Karpas-422 (cell line): Measurements from ENCODE around the gene OR7G3. TPM values are rescaled to one million over a fixed set of nuclear protein-coding genes. Genes with fewer than 3 reads are reported as not detected.

Source experiments
- DNase-seq: peaks from one replicate; pipeline ENCODE4 v3.0.0-alpha.2; 2015
- H2AFZ ChIP-seq: fragments of 200-600 bp; sonication (generic); 2 replicates; pipeline ENCODE4 v1.6.1; 2014; ENCODE audit warnings: antibody characterized with exemption, low read length, mixed read lengths
- H3K27ac ChIP-seq: fragments of 200-600 bp; sonication (generic); 2 replicates; pipeline ENCODE4 v1.5.1; 2014; ENCODE audit warnings: mild to moderate bottlenecking, low read length, moderate library complexity
- H3K27me3 ChIP-seq: fragments of 200-600 bp; sonication (generic); 2 replicates; pipeline ENCODE4 v1.6.1; 2014; ENCODE audit warnings: low read length, mixed read lengths
- H3K36me3 ChIP-seq: fragments of 200-600 bp; sonication (generic); 2 replicates; pipeline ENCODE4 v1.6.1; 2014; ENCODE audit warnings: low read length, mixed read lengths; ENCODE audit not compliant: insufficient read depth
- H3K4me1 ChIP-seq: fragments of 200-600 bp; sonication (generic); 2 replicates; pipeline ENCODE4 v1.6.1; 2014; ENCODE audit warnings: mild to moderate bottlenecking, low read length, mixed read lengths
- H3K4me2 ChIP-seq: fragments of 200-600 bp; sonication (generic); 2 replicates; pipeline ENCODE4 v1.6.1; 2014; ENCODE audit warnings: low read length, low read depth, mild to moderate bottlenecking; ENCODE audit not compliant: poor library complexity, severe bottlenecking
- H3K4me3 ChIP-seq: fragments of 200-600 bp; sonication (generic); 2 replicates; pipeline ENCODE4 v1.5.1; 2014; ENCODE audit warnings: mild to moderate bottlenecking, antibody characterized with exemption, low read length, mixed read lengths
- H3K79me2 ChIP-seq: fragments of 200-600 bp; sonication (generic); 2 replicates; pipeline ENCODE4 v1.6.1; 2014; ENCODE audit warnings: mild to moderate bottlenecking, low read length, mixed read lengths
- H3K9ac ChIP-seq: fragments of 200-600 bp; sonication (generic); 2 replicates; pipeline ENCODE4 v1.6.0; 2014; ENCODE audit warnings: low read length
- H3K9me2 ChIP-seq: fragments of 200-600 bp; sonication (generic), shearing (Covaris generic); replicated peaks from 2 replicates; pipeline ENCODE4 v1.6.0; 2014; ENCODE audit warnings: mild to moderate bottlenecking, low read length, moderate library complexity; ENCODE audit not compliant: insufficient read depth
- H3K9me3 ChIP-seq: fragments of 300-700, 200-600 bp; sonication (generic); 2 replicates; pipeline ENCODE4 v1.6.1; 2014; ENCODE audit warnings: low read length, mixed read lengths
- H4K20me1 ChIP-seq: fragments of 200-600 bp; sonication (generic); 2 replicates; pipeline ENCODE4 v1.6.1; 2014; ENCODE audit warnings: mild to moderate bottlenecking, antibody characterized with exemption, low read length, low read depth; ENCODE audit not compliant: insufficient read depth
- total RNA-seq: library from RNA; depleted of rRNA; stranded (reverse); fragments of >200 nt; shearing (Covaris generic); gene quantifications from 2 replicates; pipeline ENCODE4 v1.2.3, GENCODE V29; 2014; ENCODE audit warnings: low replicate concordance

Gene OR7G3
- total RNA-seq, 1 experiment from 2014 or later = not detected

DNA sequence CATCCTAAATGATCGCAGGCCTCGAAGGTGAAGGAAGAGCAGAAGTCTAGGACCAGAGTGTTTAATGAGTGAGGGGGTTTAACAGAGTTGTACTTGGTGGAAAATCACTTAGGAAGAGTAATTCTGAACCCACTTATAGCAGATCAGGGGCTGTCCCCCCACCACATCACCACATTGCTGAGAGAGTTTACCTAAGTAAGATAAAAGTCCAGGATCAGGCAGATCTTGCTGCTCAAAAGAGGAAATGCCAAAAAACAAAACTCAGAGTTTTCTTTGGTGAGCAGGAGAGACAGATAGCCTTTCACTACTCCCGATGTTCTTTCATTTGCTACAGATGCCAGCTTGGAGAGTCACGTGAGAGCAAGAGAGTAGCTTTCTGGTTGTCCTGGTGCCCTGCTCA lies 28.8 kb upstream of the OR7G3 start:
- Histone ChIP-seq H3K9me2 (no peaks in the 10 kb centered on the region), H3K27me3 (no peaks in the 10 kb centered on the region), H4K20me1 (peaks cover 31% of the 10 kb centered on the region), H3K79me2 (peaks cover 70% of the 10 kb centered on the region), H3K4me2 (no peak overlapping the region), H3K4me1 (no peaks in the 10 kb centered on the region), H2AFZ (no peak overlapping the region), H3K4me3 (no peak overlapping the region), H3K9ac (no peak overlapping the region), H3K27ac (no peak overlapping the region), H3K9me3 (no peaks in the 10 kb centered on the region), H3K36me3 (peaks cover 64% of the 10 kb centered on the region)
- DNase-seq = no peak

DNA sequence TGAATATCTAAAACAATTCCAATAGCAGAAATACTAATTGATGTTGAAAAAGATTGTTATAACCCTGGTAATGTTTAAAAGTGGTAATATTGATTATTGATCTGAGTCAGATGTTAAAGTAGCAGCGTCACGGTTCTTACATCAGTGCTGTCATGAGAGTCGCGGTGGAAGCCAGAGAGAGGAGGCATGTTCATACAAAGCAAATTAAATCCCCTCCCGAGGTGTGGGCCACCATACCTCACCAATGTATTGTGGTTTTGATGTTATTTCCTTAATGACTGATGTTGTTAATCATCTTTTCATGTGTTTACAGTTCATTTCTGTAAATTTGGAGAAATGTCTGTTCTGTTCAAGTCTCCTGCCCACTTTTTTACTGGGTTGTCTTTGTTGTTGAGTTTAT lies 24.6 kb upstream of the OR7G3 start:
- Histone ChIP-seq H3K27ac (no peak overlapping the region), H4K20me1 (peaks cover 52% of the 10 kb centered on the region), H2AFZ (no peak overlapping the region), H3K36me3 (peaks cover 59% of the 10 kb centered on the region), H3K4me2 (no peak overlapping the region), H3K9me2 (no peaks in the 10 kb centered on the region), H3K9me3 (no peaks in the 10 kb centered on the region), H3K27me3 (no peaks in the 10 kb centered on the region), H3K79me2 (peaks cover 100% of the 10 kb centered on the region), H3K4me1 (no peaks in the 10 kb centered on the region), H3K4me3 (no peak overlapping the region), H3K9ac (no peak overlapping the region)
- no peak for DNase-seq

DNA sequence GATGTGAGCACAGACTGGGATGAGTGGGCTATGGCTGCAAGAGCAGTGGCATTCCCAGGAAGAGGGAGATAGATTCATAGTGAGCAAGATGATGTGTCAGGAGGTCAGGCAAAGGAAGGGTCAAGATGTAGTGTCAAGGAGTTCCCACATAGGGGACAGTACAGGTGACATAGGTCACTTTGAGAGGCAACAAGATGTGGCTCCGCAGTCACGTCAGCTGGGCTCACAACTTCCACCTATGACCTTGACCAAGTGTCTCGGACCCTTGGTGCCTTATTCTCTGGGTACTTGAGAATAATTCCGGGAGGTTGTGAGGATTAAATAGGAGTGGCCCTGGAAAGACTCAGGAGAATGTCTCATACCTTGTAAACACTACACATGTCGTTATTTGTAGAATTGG lies 23.9 kb upstream of the OR7G3 start:
- Histone ChIP-seq H4K20me1 (peaks cover 47% of the 10 kb centered on the region), H3K9me2 (no peaks in the 10 kb centered on the region), H3K9ac (no peak overlapping the region), H3K9me3 (0 out of 2 replicates have a peak, but pooled peaks cover under 1% of the 10 kb centered on the region), H3K27me3 (no peaks in the 10 kb centered on the region), H3K4me3 (no peak overlapping the region), H3K27ac (no peak overlapping the region), H2AFZ (no peak overlapping the region), H3K79me2 (peaks cover 100% of the 10 kb centered on the region), H3K36me3 (peaks cover 53% of the 10 kb centered on the region), H3K4me2 (no peak overlapping the region), H3K4me1 (no peaks in the 10 kb centered on the region)
- DNase-seq = no peak

DNA sequence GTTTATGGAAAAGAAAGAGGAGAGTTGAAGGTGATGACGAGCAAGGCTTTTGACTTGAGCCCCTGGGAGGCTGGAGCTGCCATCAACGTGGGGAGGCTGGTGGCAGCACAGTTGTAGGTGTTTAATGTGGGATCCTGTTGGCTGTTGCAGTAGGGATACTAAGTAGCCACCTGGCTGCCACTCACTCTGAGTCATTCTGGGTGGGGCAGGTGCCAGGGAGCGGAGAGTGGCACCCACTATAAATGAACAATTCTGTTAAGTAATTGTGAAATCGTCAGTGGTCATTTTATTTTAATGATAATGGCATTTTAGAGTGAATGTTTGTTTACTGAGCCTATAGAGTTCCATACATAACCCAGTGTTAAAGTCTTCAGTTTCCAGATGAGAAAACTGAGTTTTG lies 23.2 kb upstream of the OR7G3 start:
- Histone ChIP-seq H3K9me3 (0 out of 2 replicates have a peak, but pooled peaks cover 3% of the 10 kb centered on the region), H3K36me3 (peaks cover 53% of the 10 kb centered on the region), H2AFZ (no peak overlapping the region), H3K9me2 (no peaks in the 10 kb centered on the region), H3K4me1 (no peaks in the 10 kb centered on the region), H3K27me3 (no peaks in the 10 kb centered on the region), H3K27ac (no peak overlapping the region), H3K4me2 (no peak overlapping the region), H3K9ac (no peak overlapping the region), H3K4me3 (no peak overlapping the region), H4K20me1 (peaks cover 41% of the 10 kb centered on the region), H3K79me2 (peaks cover 100% of the 10 kb centered on the region)
- no peak for DNase-seq

DNA sequence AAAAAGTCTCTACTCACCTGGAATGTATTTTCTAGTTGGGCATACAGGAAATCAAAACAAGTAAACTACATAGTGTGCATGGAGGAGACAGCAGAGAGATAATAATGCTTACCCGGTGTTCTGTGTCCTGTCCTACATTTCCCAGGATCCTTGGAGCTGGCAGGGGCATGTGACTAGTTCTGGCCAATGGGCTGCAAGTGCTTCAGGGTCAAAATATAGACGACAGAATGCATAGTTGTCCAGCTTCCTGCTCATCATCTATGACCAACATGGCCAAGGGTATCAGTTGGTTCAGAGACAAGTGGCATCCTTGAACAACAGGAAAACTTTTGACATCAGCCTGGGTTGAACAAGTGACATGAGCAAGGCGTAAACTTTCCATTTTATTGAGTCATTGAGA lies 21.9 kb upstream of the OR7G3 start:
- Histone ChIP-seq H3K4me3 (no peak overlapping the region), H3K79me2 (peaks cover 100% of the 10 kb centered on the region), H3K27ac (no peak overlapping the region), H3K4me2 (no peak overlapping the region), H2AFZ (no peak overlapping the region), H3K36me3 (peaks cover 56% of the 10 kb centered on the region), H3K27me3 (no peaks in the 10 kb centered on the region), H3K9me3 (0 out of 2 replicates have a peak, but pooled peaks cover 3% of the 10 kb centered on the region), H3K4me1 (no peaks in the 10 kb centered on the region), H3K9ac (no peak overlapping the region), H4K20me1 (peaks cover 28% of the 10 kb centered on the region; the same call in 1 of the 2 replicates), H3K9me2 (no peaks in the 10 kb centered on the region)
- DNase-seq = no peak

DNA sequence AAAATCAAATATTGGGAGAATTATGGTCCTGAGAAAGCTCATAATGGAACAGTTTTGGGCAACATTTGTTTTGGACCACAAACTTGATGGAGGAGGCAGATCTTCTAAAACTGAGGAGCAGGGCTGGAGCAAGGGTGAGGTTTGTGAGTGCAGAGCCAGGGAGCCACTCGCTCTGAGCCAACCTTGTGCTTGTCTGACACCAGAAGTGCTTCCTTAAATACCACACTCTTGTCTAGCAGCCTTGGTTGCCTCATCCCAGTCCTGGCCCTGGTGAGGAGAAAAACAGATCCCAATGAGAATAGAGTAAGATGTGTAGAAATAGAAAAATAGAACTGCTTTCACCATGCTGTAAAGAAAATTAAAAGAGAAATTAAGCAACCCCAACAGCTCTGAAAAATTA lies 20.1 kb upstream of the OR7G3 start:
- H3K27ac ChIP-seq = no peak overlapping the region
- H2AFZ ChIP-seq = no peak overlapping the region
- H3K4me3 ChIP-seq = no peak overlapping the region
- DNase-seq = no peak
- 0 out of 2 replicates have a peak, but pooled peaks cover 21% of the 10 kb centered on the region for H4K20me1 ChIP-seq
- peaks cover 100% of the 10 kb centered on the region for H3K79me2 ChIP-seq
- H3K9ac ChIP-seq = no peak overlapping the region
- peaks cover 69% of the 10 kb centered on the region for H3K36me3 ChIP-seq
- H3K4me1 ChIP-seq = no peaks in the 10 kb centered on the region
- H3K9me3 ChIP-seq = peaks cover 11% of the 10 kb centered on the region; the same call in 1 of the 2 replicates
- no peaks in the 10 kb centered on the region for H3K9me2 ChIP-seq
- no peak overlapping the region for H3K4me2 ChIP-seq
- no peaks in the 10 kb centered on the region for H3K27me3 ChIP-seq

DNA sequence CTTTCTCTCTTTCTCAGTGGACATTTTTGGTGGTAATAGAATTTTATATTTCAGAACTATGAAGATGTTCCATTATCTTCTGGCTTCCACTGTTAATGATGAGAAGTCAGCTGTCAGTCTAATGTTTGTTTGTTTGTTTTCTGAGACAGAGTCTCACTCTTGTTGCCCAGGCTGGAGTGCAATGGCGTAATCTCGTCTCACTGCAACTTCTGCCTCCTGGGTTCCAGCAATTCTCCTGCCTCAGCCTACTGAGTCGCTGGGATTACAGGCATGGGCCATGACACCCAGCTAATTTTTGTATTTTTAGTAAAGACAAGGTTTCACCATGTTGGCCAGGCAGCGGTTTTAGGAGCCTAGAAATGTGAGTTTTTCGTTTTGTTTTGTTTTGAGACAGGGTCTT lies 18.2 kb upstream of the OR7G3 start:
- Histone ChIP-seq H3K27me3 (no peaks in the 10 kb centered on the region), H3K9me2 (no peaks in the 10 kb centered on the region)

DNA sequence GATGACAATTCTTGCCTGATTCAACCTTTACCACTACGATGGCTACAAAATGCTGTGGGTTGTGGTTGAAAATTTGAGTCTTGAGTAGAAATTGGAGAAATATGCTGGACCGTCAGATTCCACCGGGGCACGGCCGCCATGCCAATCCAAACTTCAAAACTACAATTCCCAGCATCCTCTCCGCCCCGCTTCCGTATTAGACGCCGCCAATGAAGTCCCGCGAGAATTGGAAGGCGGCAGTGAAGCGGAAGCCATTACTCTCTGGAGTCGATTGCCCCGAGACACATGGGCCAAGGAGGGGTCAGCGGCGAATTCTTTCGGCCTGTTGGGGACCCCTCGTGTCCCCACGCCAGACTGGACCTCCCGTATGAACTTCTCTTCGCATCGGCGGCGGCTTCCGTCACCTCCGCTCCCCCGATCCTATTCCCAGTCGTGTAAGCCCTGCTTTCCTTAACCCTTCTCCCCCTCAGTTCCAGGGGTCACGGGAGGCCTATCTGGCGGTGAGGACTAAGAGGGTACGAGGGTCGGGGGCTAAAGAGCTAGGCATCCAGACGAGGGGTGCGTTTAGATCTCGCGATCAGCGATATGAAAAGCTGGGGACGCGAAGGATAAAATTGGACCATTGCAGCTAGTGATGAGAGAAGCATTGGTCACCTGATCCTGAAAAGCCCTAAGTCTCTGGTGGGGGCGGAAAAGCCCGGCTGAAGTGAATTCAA lies 13.6 kb upstream of the OR7G3 start, which contains the start of gene ZNF317:
TSS of gene ZNF317 (plus strand) at position 239 of the 716 bp plus-strand sequence. CDS start 15,620 bp downstream, outside the sequence.
- Histone ChIP-seq H3K36me3 (peaks cover 42% of the 10 kb centered on the region), H4K20me1 (no peaks in the 10 kb centered on the region), H3K9me3 (peaks cover 13% of the 10 kb centered on the region; the same call in 1 of the 2 replicates), H2AFZ (peak within 1 kb of the TSS; percentile 100), H3K27ac (peak within 1 kb of the TSS; percentile 59), H3K9me2 (no peaks in the 10 kb centered on the region), H3K4me2 (peak within 1 kb of the TSS; percentile 93), H3K79me2 (peaks cover 51% of the 10 kb centered on the region), H3K4me1 (peaks cover 18% of the 10 kb centered on the region), H3K4me3 (peak within 1 kb of the TSS; percentile 88), H3K27me3 (no peaks in the 10 kb centered on the region), H3K9ac (peak within 1 kb of the TSS; percentile 94)
- peak; percentile 98 for DNase-seq

More for the DNA sequence above, 18.2 kb upstream of the OR7G3 start:
- H3K4me2 ChIP-seq = no peak overlapping the region
- H3K27ac ChIP-seq = no peak overlapping the region
- H3K9ac ChIP-seq = no peak overlapping the region
- no peak for DNase-seq
- 0 out of 2 replicates have a peak, but pooled peaks cover 19% of the 10 kb centered on the region for H4K20me1 ChIP-seq
- H3K9me3 ChIP-seq = peaks cover 16% of the 10 kb centered on the region; the same call in 1 of the 2 replicates
- H3K36me3 ChIP-seq = peaks cover 71% of the 10 kb centered on the region
- H3K4me1 ChIP-seq = peaks cover 8% of the 10 kb centered on the region
- peaks cover 97% of the 10 kb centered on the region for H3K79me2 ChIP-seq
- H3K4me3 ChIP-seq = no peak overlapping the region
- H2AFZ ChIP-seq = no peak overlapping the region
